ENCODE data around the gene CPLX1.

GRCh38 chr4:764405-765169 is 61.3 kb downstream of the CPLX1 start:
- TF ChIP-seq, protein P1, sequence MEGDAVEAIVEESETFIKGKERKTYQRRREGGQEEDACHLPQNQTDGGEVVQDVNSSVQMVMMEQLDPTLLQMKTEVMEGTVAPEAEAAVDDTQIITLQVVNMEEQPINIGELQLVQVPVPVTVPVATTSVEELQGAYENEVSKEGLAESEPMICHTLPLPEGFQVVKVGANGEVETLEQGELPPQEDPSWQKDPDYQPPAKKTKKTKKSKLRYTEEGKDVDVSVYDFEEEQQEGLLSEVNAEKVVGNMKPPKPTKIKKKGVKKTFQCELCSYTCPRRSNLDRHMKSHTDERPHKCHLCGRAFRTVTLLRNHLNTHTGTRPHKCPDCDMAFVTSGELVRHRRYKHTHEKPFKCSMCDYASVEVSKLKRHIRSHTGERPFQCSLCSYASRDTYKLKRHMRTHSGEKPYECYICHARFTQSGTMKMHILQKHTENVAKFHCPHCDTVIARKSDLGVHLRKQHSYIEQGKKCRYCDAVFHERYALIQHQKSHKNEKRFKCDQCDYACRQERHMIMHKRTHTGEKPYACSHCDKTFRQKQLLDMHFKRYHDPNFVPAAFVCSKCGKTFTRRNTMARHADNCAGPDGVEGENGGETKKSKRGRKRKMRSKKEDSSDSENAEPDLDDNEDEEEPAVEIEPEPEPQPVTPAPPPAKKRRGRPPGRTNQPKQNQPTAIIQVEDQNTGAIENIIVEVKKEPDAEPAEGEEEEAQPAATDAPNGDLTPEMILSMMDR (conservative IDR thresholded peaks at IDR 0.05; ENCODE audit: low read length), result no peak
- no peak for TF ChIP-seq EZH2phosphoT487 (IDR thresholded peaks at IDR 0.05; ENCODE audit: borderline replicate concordance, low read depth, low read length)
